ENCODE results near the gene CHN1.

The CHN1 gene

DNA sequence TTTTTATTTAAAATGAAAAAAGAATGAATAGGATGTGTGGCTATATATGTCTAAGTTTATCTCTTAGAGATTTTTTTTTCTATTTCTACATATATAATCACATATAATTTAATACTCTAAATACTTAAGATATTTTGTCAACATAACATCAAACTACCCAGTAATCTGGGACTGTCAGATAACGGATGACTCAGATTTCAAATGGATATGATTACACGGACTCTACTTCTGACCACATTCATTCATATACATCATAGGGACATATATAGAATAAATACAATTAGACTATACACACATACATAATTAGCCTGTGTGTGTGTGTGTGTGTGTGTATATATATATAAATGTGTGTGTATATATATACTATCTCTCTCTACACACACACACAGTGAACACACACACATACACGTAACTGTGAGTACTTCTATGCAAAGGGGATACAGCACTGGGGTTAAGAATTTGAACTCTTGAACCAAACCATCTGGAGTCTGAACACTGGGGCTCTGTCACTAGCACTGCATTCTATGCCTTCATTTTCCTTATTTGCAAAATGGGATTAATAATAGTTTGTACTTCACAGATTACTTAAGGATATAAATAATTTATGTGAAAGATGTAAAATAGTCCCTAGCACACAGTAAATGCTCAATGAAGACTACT lies 59.5 kb downstream of the CHN1 start:
- Histone ChIP-seq H3K79me2 (ENCODE audit: insufficient read depth, low read depth) (no peaks in the 10 kb centered on the region), H3K4me2 (no peak overlapping the region), H3K27me3 (ENCODE audit: insufficient read depth, low read depth) (no peaks in the 10 kb centered on the region), H3K4me1 (ENCODE audit: low read depth, poor library complexity, severe bottlenecking) (no peaks in the 10 kb centered on the region), H2AFZ (ENCODE audit: low read depth) (no peak overlapping the region), H3K36me3 (ENCODE audit: insufficient read depth) (no peaks in the 10 kb centered on the region; the same call in 1 of the 2 replicates), H3K27ac (no peak overlapping the region), H4K20me1 (ENCODE audit: insufficient read depth) (no peaks in the 10 kb centered on the region), H3K9ac (no peak overlapping the region), H3K4me3 (IDR thresholded peaks at IDR 0.05; ENCODE audit: insufficient read depth, low read depth, low read length) (no peak overlapping the region)
- TF ChIP-seq, protein P1, sequence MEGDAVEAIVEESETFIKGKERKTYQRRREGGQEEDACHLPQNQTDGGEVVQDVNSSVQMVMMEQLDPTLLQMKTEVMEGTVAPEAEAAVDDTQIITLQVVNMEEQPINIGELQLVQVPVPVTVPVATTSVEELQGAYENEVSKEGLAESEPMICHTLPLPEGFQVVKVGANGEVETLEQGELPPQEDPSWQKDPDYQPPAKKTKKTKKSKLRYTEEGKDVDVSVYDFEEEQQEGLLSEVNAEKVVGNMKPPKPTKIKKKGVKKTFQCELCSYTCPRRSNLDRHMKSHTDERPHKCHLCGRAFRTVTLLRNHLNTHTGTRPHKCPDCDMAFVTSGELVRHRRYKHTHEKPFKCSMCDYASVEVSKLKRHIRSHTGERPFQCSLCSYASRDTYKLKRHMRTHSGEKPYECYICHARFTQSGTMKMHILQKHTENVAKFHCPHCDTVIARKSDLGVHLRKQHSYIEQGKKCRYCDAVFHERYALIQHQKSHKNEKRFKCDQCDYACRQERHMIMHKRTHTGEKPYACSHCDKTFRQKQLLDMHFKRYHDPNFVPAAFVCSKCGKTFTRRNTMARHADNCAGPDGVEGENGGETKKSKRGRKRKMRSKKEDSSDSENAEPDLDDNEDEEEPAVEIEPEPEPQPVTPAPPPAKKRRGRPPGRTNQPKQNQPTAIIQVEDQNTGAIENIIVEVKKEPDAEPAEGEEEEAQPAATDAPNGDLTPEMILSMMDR (conservative IDR thresholded peaks at IDR 0.05; ENCODE audit: low read depth, low read length) = no peak

DNA sequence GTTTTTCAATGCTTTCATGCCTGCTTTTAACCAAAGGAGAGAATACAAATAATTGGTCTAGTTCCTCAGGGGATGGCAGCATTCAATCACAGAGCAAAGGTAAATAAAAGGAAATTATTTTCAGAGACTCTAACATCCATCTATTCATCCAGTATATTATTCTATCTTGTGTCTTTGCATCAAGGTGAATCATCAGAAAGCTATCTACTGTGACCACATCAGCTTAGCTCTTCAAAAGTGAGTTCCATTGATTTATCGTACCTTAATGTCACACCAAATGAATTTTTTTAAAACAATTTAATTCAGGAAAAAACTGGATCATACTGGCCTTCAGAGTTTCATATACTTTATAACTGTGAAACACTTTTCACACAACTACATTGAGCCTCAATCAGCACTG lies 66.1 kb downstream of the CHN1 start:
- Histone ChIP-seq H3K4me2 (peak overlapping the region; percentile 14; the same call in 1 of the 2 replicates), H2AFZ (ENCODE audit: low read depth) (no peak overlapping the region)

DNA sequence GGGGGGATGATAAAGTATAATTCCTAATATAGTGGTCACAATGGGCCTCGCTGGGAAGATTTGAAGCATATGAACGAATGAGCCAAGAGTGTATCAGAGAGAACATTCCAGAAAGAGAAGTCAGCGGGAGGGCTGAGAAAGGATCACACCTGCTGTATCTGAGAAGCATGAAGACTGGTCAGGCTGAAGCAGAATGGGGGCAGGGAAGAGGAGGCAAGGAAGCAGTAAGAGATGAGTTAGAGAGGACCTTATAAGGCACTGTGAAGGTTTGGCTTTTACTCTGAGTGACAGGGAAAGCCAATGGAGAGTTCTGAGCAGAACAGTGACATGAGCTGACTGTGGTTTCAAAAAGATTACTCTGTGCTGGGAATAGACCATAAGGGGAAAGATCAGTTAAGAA lies 73.5 kb downstream of the CHN1 start:
- Histone ChIP-seq H3K36me3 (ENCODE audit: insufficient read depth) (no peaks in the 10 kb centered on the region), H2AFZ (ENCODE audit: low read depth) (no peak overlapping the region), H4K20me1 (ENCODE audit: insufficient read depth) (no peaks in the 10 kb centered on the region), H3K4me3 (IDR thresholded peaks at IDR 0.05; ENCODE audit: insufficient read depth, low read depth, low read length) (no peak overlapping the region), H3K4me1 (ENCODE audit: low read depth, poor library complexity, severe bottlenecking) (peaks cover under 1% of the 10 kb centered on the region), H3K27ac (no peak overlapping the region), H3K4me2 (no peak overlapping the region), H3K79me2 (ENCODE audit: insufficient read depth, low read depth) (no peaks in the 10 kb centered on the region), H3K9ac (no peak overlapping the region), H3K27me3 (ENCODE audit: insufficient read depth, low read depth) (no peaks in the 10 kb centered on the region)
- TF ChIP-seq, protein P1 (conservative IDR thresholded peaks at IDR 0.05; ENCODE audit: low read depth, low read length) = no peak

More for the DNA sequence above, 66.1 kb downstream of the CHN1 start:
- TF ChIP-seq, protein P1 (conservative IDR thresholded peaks at IDR 0.05; ENCODE audit: low read depth, low read length) = no peak
- no peak overlapping the region for H3K4me3 ChIP-seq (IDR thresholded peaks at IDR 0.05; ENCODE audit: insufficient read depth, low read depth, low read length)
- no peak overlapping the region for H3K9ac ChIP-seq
- no peaks in the 10 kb centered on the region for H3K79me2 ChIP-seq (ENCODE audit: insufficient read depth, low read depth)
- no peaks in the 10 kb centered on the region for H4K20me1 ChIP-seq (ENCODE audit: insufficient read depth)
- no peaks in the 10 kb centered on the region for H3K36me3 ChIP-seq (ENCODE audit: insufficient read depth)
- peaks cover 19% of the 10 kb centered on the region for H3K4me1 ChIP-seq (ENCODE audit: low read depth, poor library complexity, severe bottlenecking)
- H3K27ac ChIP-seq = no peak overlapping the region
- H3K27me3 ChIP-seq (ENCODE audit: insufficient read depth, low read depth) = no peaks in the 10 kb centered on the region

DNA sequence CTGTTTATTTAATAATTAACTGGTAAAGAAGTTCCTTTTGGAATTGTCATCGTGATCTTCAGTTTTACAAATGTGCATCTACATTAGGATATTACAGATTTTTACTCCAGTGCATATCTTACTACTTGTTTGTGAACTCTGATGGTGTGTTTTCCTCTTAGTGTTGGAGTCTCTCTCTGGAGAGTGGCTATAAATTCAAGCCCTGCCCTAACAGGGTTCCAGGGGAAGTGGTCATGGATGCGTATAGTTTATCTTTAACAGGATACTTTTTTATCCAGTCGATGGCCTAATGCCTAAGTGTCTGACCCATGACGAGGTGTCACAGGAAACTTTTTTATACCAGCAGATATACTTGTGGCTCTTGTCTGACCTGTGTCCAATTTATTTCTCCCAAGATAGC lies 75.4 kb downstream of the CHN1 start:
- Histone ChIP-seq H3K27me3 (ENCODE audit: insufficient read depth, low read depth) (no peaks in the 10 kb centered on the region), H3K4me1 (ENCODE audit: low read depth, poor library complexity, severe bottlenecking) (no peaks in the 10 kb centered on the region)

More for the DNA sequence above, 75.4 kb downstream of the CHN1 start:
- no peak overlapping the region for H3K9ac ChIP-seq
- no peak overlapping the region for H3K4me3 ChIP-seq (IDR thresholded peaks at IDR 0.05; ENCODE audit: insufficient read depth, low read depth, low read length)
- TF ChIP-seq, protein P1 (conservative IDR thresholded peaks at IDR 0.05; ENCODE audit: low read depth, low read length) = no peak
- H3K4me2 ChIP-seq = no peak overlapping the region
- H4K20me1 ChIP-seq (ENCODE audit: insufficient read depth) = no peaks in the 10 kb centered on the region
- H2AFZ ChIP-seq (ENCODE audit: low read depth) = no peak overlapping the region
- no peaks in the 10 kb centered on the region for H3K79me2 ChIP-seq (ENCODE audit: insufficient read depth, low read depth)
- no peak overlapping the region for H3K27ac ChIP-seq
- no peaks in the 10 kb centered on the region for H3K36me3 ChIP-seq (ENCODE audit: insufficient read depth)

Measured in KMS-11 (cell line).